Glutamatergic neuron (in vitro differentiated cells): Measurements from ENCODE around the gene ZNF287. TPM values are rescaled to one million over a fixed set of nuclear protein-coding genes. Genes with fewer than 3 reads are reported as not detected.

Experiments used
- DNase-seq: peaks from one replicate; pipeline ENCODE4 v3.0.0; 2022
- H3K27ac Mint-ChIP-seq: one replicate; pipeline ENCODE4 v1.8.0; 2020; ENCODE audit warnings: mild to moderate bottlenecking, mixed read lengths, inconsistent platforms; ENCODE audit not compliant: unreplicated experiment
- H3K27me3 Mint-ChIP-seq: one replicate; pipeline ENCODE4 v1.8.0; 2020; ENCODE audit warnings: mild to moderate bottlenecking, moderate library complexity, mixed read lengths, inconsistent platforms; ENCODE audit not compliant: unreplicated experiment
- H3K36me3 Mint-ChIP-seq: one replicate; pipeline ENCODE4 v1.8.0; 2020; ENCODE audit warnings: mild to moderate bottlenecking, mixed read lengths, inconsistent platforms; ENCODE audit not compliant: unreplicated experiment
- H3K4me1 Mint-ChIP-seq: one replicate; pipeline ENCODE4 v1.8.0; 2020; ENCODE audit warnings: mild to moderate bottlenecking, low read depth, mixed read lengths, inconsistent platforms; ENCODE audit not compliant: unreplicated experiment
- H3K4me3 Mint-ChIP-seq: one replicate; pipeline ENCODE4 v1.8.0; 2020; ENCODE audit warnings: mild to moderate bottlenecking, mixed read lengths, inconsistent platforms; ENCODE audit not compliant: unreplicated experiment
- H3K9me3 Mint-ChIP-seq: one replicate; pipeline ENCODE4 v1.8.0; 2020; ENCODE audit warnings: mild to moderate bottlenecking, moderate library complexity, mixed read lengths, inconsistent platforms; ENCODE audit not compliant: unreplicated experiment
- total RNA-seq: library from RNA; stranded (reverse); fragmentation: NEBNext Ultra II Directional; extraction: Animal tissue kit (Norgen Biotek cat#: 25700); gene quantifications from one replicate; pipeline ENCODE4 v1.2.1, GENCODE V29; 2021; ENCODE audit not compliant: unreplicated experiment
- TF ChIP-seq, protein P1 (sequence below): fragments of 200-600 bp; sonication (generic); IDR thresholded peaks from one replicate; pipeline ENCODE4 v1.5.0; 2021; ENCODE audit not compliant: partially characterized antibody, unreplicated experiment

ZNF287 gene
- total RNA-seq, 1 donor from 2014 or later, result 17.4 TPM

DNA sequence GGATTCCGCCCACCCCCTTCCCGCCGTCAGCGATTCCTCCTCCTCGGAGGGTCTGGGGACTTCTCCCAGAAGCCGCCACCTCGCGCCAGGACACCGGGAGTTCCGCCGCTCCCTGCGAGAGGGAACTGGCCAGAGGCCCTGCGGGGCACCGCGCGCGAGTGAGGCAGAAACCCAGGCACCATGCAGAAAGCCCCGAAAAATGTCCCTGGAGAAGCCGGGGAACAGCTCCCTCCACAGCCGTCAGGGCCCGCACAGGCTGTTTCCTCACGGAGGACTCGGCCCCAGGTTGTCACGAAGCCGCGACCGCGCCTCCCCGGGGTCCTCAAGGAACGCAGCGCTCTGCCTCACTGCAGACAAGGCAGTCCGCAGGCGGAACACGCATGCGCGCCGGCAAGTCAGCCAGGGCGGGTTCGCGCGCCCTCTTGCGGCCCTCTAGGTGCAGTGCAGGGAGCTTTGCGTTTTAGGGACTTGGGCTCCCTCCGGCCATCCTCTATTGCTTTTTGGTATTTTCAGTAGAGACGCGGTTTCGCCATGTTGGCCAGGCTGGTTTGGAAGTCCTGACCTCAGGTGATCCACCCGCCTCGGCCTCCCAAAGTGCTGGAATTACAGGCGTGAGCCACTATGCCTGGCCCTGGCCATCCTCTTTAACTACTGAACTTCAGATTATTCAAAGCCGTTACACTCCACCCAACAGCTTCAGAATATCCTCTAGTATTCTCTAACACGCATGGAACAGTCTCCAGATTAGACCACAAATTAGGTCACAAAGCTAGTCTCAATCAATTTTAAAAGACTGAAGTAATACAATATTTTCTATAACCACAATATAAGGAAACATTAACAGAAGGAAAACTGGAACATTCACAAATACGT, 20.3 kb upstream of the ZNF287 start:
- TF ChIP-seq, protein P1, sequence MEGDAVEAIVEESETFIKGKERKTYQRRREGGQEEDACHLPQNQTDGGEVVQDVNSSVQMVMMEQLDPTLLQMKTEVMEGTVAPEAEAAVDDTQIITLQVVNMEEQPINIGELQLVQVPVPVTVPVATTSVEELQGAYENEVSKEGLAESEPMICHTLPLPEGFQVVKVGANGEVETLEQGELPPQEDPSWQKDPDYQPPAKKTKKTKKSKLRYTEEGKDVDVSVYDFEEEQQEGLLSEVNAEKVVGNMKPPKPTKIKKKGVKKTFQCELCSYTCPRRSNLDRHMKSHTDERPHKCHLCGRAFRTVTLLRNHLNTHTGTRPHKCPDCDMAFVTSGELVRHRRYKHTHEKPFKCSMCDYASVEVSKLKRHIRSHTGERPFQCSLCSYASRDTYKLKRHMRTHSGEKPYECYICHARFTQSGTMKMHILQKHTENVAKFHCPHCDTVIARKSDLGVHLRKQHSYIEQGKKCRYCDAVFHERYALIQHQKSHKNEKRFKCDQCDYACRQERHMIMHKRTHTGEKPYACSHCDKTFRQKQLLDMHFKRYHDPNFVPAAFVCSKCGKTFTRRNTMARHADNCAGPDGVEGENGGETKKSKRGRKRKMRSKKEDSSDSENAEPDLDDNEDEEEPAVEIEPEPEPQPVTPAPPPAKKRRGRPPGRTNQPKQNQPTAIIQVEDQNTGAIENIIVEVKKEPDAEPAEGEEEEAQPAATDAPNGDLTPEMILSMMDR, result peak; percentile 97
- H3K27ac Mint-ChIP-seq, result no peak overlapping the region
- no peaks in the 10 kb centered on the region for H3K36me3 Mint-ChIP-seq
- H3K9me3 Mint-ChIP-seq, result peaks cover 4% of the 10 kb centered on the region
- H3K27me3 Mint-ChIP-seq, result peaks cover 5% of the 10 kb centered on the region
- peak overlapping the region; percentile 75 for H3K4me3 Mint-ChIP-seq
- peaks cover 1% of the 10 kb centered on the region for H3K4me1 Mint-ChIP-seq
- DNase-seq, result peak; percentile 96

DNA sequence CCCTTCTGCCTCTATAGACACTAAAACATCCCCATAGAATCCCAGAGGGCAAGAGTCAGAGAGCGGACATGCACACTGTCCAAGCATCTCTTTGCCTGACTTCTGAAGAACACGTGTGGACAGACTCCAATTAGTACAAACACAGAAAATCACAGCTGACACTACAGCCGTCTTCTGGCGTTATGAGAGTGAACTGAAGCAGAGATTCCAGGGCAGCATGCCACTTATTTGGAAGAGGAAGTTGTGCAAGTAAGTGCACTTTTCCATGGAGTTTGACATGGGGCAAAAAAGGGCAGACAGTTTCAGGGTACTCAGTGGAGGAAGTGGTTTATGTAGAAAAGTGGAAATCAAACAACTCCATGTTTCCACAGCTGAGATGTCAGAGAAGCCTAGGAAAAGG, 16.8 kb upstream of the ZNF287 start:
- H3K36me3 Mint-ChIP-seq, result no peaks in the 10 kb centered on the region
- H3K27me3 Mint-ChIP-seq, result peaks cover 5% of the 10 kb centered on the region
- peaks cover 3% of the 10 kb centered on the region for H3K4me1 Mint-ChIP-seq
- DNase-seq, result no peak
- no peak overlapping the region for H3K27ac Mint-ChIP-seq
- peaks cover 7% of the 10 kb centered on the region for H3K9me3 Mint-ChIP-seq
- H3K4me3 Mint-ChIP-seq, result no peak overlapping the region
- TF ChIP-seq, protein P1, result no peak

DNA sequence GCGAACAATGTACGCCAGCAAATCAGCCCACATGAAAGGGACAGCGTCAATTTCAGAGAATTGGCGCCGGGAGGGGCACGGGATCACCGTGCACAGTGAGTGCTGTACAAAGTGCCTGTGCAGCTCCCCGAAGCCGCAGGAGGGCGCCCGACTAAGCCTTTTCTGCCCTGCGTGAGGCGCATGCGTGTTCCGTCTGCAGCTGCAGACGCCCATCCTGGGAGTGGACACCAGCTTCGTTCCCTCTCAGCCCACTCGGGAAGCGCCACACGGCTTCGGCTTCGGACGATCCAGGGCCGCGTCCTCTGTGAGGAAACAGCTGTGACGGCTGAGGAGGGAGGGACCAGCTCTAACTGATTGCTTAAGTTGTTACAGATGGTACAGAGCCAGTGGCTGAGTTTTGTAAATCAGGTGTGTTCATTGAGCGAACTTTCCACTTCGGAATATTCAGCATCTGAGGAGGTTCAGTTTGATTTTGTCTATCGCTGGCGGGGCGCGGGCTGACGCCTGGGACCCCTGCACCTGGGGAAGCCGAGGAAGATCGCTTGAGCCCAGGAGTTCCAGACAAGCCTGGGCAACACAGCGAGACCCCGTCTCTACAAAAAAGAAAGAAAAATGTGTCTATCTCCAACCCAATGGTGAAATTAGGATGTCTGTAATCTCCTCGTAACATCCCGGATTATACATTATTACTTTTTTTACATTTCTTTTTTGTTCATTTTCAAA, 15.4 kb upstream of the ZNF287 start:
- DNase-seq, result peak; percentile 95
- peaks cover 3% of the 10 kb centered on the region for H3K4me1 Mint-ChIP-seq
- H3K4me3 Mint-ChIP-seq, result peak overlapping the region; percentile 84
- no peaks in the 10 kb centered on the region for H3K36me3 Mint-ChIP-seq
- H3K9me3 Mint-ChIP-seq, result peaks cover 3% of the 10 kb centered on the region
- no peak overlapping the region for H3K27ac Mint-ChIP-seq
- peaks cover 5% of the 10 kb centered on the region for H3K27me3 Mint-ChIP-seq
- TF ChIP-seq, protein P1, result peak; percentile 84

DNA sequence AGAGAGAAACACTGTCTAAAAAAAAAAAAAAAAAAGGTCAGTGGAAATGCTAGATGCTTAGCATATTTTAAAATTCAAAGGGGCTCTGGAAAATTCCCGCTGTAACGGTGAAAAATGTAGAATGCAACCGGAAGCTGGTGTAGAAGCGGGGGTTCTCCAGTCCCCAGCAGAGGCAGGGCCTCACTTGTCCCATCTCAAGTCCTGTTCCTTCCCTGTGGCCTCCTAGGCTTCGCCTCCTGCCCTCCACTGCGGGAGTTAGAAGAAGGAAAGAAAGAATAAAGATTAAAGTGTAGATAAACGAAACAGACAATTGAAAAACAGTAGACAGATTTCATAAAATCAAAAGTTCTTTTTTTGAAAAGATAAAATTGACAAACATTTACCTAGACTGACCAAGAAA, 14.8 kb upstream of the ZNF287 start:
- Mint-ChIP-seq H3K4me1 (peaks cover 3% of the 10 kb centered on the region), H3K27ac (no peak overlapping the region), H3K4me3 (peak overlapping the region; percentile 84), H3K36me3 (no peaks in the 10 kb centered on the region), H3K9me3 (peaks cover 3% of the 10 kb centered on the region), H3K27me3 (peaks cover 5% of the 10 kb centered on the region)
- no peak for DNase-seq
- TF ChIP-seq, protein P1, result no peak

DNA sequence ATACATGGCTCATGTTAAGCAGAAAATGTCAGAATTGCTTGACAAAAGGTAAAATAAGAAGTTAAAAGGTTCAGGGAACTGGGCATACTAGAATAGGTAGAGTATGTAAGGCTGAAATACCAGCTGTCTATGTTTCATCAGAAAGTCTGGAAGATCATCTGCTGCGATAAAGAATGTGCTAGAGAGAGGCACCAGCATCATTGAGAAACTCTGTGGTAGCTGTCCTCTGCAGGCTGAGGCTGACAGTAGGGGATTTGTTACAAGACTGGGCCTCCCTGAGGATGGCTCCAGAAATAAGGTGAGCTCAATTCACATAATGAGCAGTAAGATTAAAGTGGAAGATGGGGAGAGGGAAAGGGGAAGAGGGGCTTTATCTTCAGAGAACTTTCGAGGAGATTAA, 4.5 kb upstream of the ZNF287 start:
- Mint-ChIP-seq H3K9me3 (no peaks in the 10 kb centered on the region), H3K27ac (no peak overlapping the region), H3K27me3 (peaks cover 1% of the 10 kb centered on the region), H3K4me3 (no peak overlapping the region), H3K4me1 (no peaks in the 10 kb centered on the region), H3K36me3 (no peaks in the 10 kb centered on the region)
- TF ChIP-seq, protein P1, result no peak
- DNase-seq, result no peak
